CD8-positive, alpha-beta memory T cell (primary cell): ENCODE measurements around the gene CST11. TPM values are rescaled to one million over a fixed set of nuclear protein-coding genes. Genes with fewer than 3 reads are reported as not detected.

Experiments
- CTCF ChIA-PET: fragments of 350-600 bp; sonication (Branson Sonifier 250); formaldehyde crosslinking; loops from one replicate; lab custom pipeline; 2021; ENCODE audit warnings: antibody characterized with exemption; lab: Charles Lee
- POLR2A ChIA-PET: fragments of 350-600 bp; sonication (Branson Sonifier 250); formaldehyde crosslinking; loops from one replicate; lab custom pipeline; 2021; ENCODE audit warnings: antibody characterized with exemption; lab: Charles Lee
- DNase-seq, 5 donors: peaks; one replicate each; pipeline versions ENCODE4 v3.0.0 to v3.0.0-alpha.2; 2020 to 2022; ENCODE audit warnings: mixed read lengths in 1 of 5
- H3K27ac ChIP-seq: one replicate; pipeline ENCODE4 v1.7.0; 2013; ENCODE audit warnings: low read depth, mild to moderate bottlenecking, low read length, moderate library complexity
- H3K27me3 ChIP-seq: 2 replicates; pipeline ENCODE4 v1.7.0; 2013; ENCODE audit warnings: low read length, mild to moderate bottlenecking; ENCODE audit not compliant: insufficient read depth, poor library complexity, severe bottlenecking
- H3K36me3 ChIP-seq: 2 replicates; pipeline ENCODE4 v1.7.0; 2013; ENCODE audit warnings: mild to moderate bottlenecking, low read length, moderate library complexity; ENCODE audit not compliant: insufficient read depth
- H3K4me1 ChIP-seq: 2 replicates; pipeline ENCODE4 v1.7.0; 2013; ENCODE audit warnings: mild to moderate bottlenecking, low read length, moderate library complexity; ENCODE audit not compliant: insufficient read depth
- H3K4me3 ChIP-seq: 2 replicates; pipeline ENCODE4 v1.7.0; 2013; ENCODE audit warnings: mild to moderate bottlenecking, low read length
- H3K9me3 ChIP-seq: 2 replicates; pipeline ENCODE4 v1.7.0; 2013; ENCODE audit warnings: mild to moderate bottlenecking, low read length
- H3K27ac Mint-ChIP-seq, 8 donors: one replicate each; pipeline ENCODE4 v1.8.0; 2020 to 2021; ENCODE audit warnings: mixed read lengths in 8 of 8, mild to moderate bottlenecking in 6 of 8, inconsistent platforms in 3 of 8, moderate library complexity in 3 of 8
- H3K27me3 Mint-ChIP-seq, 2 donors: one replicate each; pipeline ENCODE4 v1.8.0; 2020 to 2021; ENCODE audit warnings: mixed read lengths in 2 of 2, mild to moderate bottlenecking in 1 of 2, moderate library complexity in 1 of 2
- H3K36me3 Mint-ChIP-seq, 3 donors: one replicate each; pipeline ENCODE4 v1.8.0; 2020 to 2021; ENCODE audit warnings: mixed read lengths in 3 of 3, inconsistent platforms in 1 of 3, mild to moderate bottlenecking in 1 of 3
- H3K4me1 Mint-ChIP-seq, 3 donors: one replicate each; pipeline ENCODE4 v1.8.0; 2020 to 2021; ENCODE audit warnings: mixed read lengths in 3 of 3, inconsistent platforms in 1 of 3, mild to moderate bottlenecking in 1 of 3
- H3K4me3 Mint-ChIP-seq, 7 donors: one replicate each; pipeline ENCODE4 v1.8.0; 2020 to 2021; ENCODE audit warnings: mixed read lengths in 7 of 7, mild to moderate bottlenecking in 6 of 7, moderate library complexity in 4 of 7, inconsistent platforms in 2 of 7
- H3K9me3 Mint-ChIP-seq, 5 donors: one replicate each; pipeline ENCODE4 v1.8.0; 2020 to 2022; ENCODE audit warnings: mixed read lengths in 5 of 5, mild to moderate bottlenecking in 3 of 5, moderate library complexity in 2 of 5, inconsistent platforms in 1 of 5
- polyA plus RNA-seq: library from polyadenylated mRNA; unstranded; fragments of 300-500 nt; fragmentation: Illumina TruSeq; gene quantifications from one replicate; pipeline ENCODE4 v1.2.3, GENCODE V29; 2021
- total RNA-seq, 2 experiments: library from RNA; stranded (reverse); gene quantifications; one replicate each; pipeline ENCODE4 v1.2.3, GENCODE V29; 2021

CST11 gene, protein sequence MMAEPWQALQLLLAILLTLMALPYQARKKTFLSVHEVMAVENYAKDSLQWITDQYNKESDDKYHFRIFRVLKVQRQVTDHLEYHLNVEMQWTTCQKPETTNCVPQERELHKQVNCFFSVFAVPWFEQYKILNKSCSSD
- not detected for total RNA-seq
- polyA plus RNA-seq, result not detected

DNA sequence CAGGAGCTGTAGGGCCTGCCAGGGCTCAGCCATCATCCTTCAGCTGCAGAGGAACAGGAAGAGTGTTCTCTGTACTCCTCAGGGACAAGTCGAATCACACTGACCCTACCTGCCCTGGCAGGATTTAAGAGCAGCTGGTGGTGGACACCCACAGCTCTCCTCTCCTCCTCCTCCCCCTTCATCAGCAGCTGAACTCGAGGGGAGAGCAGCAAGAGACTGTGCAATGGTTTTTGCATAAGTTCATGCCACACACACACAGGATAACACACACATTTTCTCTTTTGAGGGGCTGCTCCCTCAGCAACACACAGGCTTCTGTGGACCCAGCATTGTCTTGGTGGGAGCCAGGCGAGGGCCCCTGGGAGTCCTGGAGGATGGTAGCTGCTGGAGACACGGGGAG, at the start of gene CST11:
Gene CST11 (minus strand): TSS at position 101 of the 400 bp plus-strand sequence. CDS start 65 bp downstream, at position 36.
- Histone ChIP-seq H3K4me1 (peaks cover 19% of the 10 kb centered on the region), H3K27me3 (no peaks in the 10 kb centered on the region), H3K9me3 (no peaks in the 10 kb centered on the region), H3K27ac (no peak within 1 kb of the TSS), H3K4me3 (no peak within 1 kb of the TSS), H3K36me3 (no peaks in the 10 kb centered on the region)
- H3K27me3 Mint-ChIP-seq, result peaks cover 0 to 2% of the 10 kb centered on the region in 2 donors
- no peak within 1 kb of the TSS for H3K4me3 Mint-ChIP-seq
- POLR2A ChIA-PET, result no interaction called here
- CTCF ChIA-PET, result interaction anchor here (1.4 kb wide), 1 partner anchor 10 kb away, joined by 4 read pairs; no protein-coding TSS in a partner anchor
- H3K27ac Mint-ChIP-seq, result peak within 1 kb of the TSS in 1 of 8 donors; percentile 77
- H3K9me3 Mint-ChIP-seq, result no peaks in the 10 kb centered on the region
- DNase-seq, result no peak
- H3K36me3 Mint-ChIP-seq, result no peaks in the 10 kb centered on the region
- peaks cover 29 to 36% (median 31%) of the 10 kb centered on the region in 3 donors for H3K4me1 Mint-ChIP-seq

DNA sequence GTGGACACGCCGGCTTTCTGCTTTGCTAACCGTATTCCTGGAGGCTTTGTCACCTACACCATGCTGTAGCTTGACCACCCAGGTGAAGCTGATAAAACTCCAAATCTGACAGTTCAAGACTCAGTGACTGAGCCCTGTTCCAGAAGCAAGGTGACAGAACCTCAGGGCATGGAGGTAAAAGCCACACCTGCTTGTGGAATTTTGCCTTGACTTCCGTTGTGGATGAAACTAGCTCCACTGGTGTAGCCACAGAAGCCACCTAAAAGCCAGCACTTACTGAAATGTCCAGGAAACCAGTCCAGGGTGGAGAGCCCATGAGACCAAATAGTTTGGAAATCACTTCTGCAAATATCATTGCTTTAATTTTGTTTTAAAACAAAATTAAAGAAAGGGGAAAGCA, 49.2 kb upstream of the CST11 start:
- ChIA-PET CTCF (no interaction called here), POLR2A (no interaction called here)
- H3K27me3 ChIP-seq, result no peaks in the 10 kb centered on the region
- Mint-ChIP-seq H3K9me3 (peaks cover 0 to 4% (median under 1%) of the 10 kb centered on the region in 5 donors), H3K27me3 (peaks cover 4 to 19% of the 10 kb centered on the region in 2 donors), H3K36me3 (no peaks in the 10 kb centered on the region), H3K27ac (no peak overlapping the region), H3K4me1 (no peaks in the 10 kb centered on the region), H3K4me3 (no peak overlapping the region)
- no peaks in the 10 kb centered on the region for H3K36me3 ChIP-seq
- no peaks in the 10 kb centered on the region for H3K9me3 ChIP-seq
- no peak overlapping the region for H3K27ac ChIP-seq
- no peak for DNase-seq
- H3K4me3 ChIP-seq, result no peak overlapping the region
- H3K4me1 ChIP-seq, result no peaks in the 10 kb centered on the region

DNA sequence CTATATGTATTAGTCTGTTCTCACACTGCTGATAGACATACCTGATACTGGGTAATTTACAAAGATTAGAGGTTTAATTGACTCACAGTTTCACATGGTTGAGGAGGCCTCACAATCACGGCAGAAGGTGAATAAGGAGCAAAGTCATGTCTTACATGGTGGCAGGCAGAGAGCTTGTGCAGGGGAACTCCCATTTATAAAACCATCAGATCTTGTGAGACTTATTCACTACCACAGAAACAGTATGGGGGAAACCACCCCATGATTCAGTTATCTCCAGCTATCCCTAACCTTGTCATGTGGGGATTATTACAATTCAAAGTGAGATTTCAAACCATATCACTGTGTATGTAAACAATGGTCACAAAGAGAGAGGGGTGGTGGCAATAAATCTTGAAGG, 44.9 kb upstream of the CST11 start:
- no peak overlapping the region for H3K4me3 Mint-ChIP-seq
- H3K27ac Mint-ChIP-seq, result no peak overlapping the region

DNA sequence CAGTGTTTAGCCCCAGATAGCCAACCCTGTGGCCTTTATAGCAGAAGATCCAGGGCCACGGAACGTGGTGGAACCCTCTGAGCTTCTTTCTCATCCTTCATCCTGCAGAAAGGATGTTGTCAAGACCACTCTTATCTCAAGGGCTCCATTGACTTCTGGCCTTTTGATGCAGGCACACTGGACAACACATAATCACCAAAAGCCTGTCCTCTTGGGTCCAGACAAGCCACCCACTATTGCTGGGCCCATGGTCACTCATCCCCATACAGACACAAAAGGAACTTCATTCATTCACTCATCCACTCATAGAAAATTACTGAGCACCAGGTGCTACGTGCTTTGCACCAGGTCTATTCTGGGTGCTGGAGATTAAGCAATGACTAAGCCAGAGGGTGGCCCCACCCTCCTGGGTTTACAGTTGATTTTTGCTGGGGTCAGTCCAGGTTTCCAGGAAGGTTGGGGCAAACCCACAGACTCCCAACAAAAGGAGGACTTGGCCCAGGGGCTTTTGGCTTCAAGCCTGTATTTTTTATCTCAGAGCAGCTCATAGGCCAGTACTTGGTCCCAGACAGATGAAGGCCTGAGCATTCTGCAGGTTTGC, 40.6 kb upstream of the CST11 start:
- Histone ChIP-seq H3K27ac (peak overlapping the region; percentile 46), H3K27me3 (no peaks in the 10 kb centered on the region), H3K36me3 (no peaks in the 10 kb centered on the region), H3K4me3 (no peak overlapping the region), H3K4me1 (no peaks in the 10 kb centered on the region), H3K9me3 (no peaks in the 10 kb centered on the region)
- POLR2A ChIA-PET, result no interaction called here
- Mint-ChIP-seq H3K27me3 (peaks cover 0 to 8% of the 10 kb centered on the region in 2 donors), H3K36me3 (no peaks in the 10 kb centered on the region), H3K4me1 (no peaks in the 10 kb centered on the region), H3K9me3 (peaks cover 0 to 12% (median 8%) of the 10 kb centered on the region in 5 donors), H3K4me3 (peak overlapping the region in 1 of 7 donors; percentile 52), H3K27ac (peak overlapping the region in 1 of 8 donors; percentile 24)
- no peak for DNase-seq
- CTCF ChIA-PET, result no interaction called here

More for the DNA sequence above, 44.9 kb upstream of the CST11 start:
- Histone ChIP-seq H3K36me3 (no peaks in the 10 kb centered on the region), H3K9me3 (no peaks in the 10 kb centered on the region), H3K27me3 (no peaks in the 10 kb centered on the region), H3K27ac (no peak overlapping the region), H3K4me3 (no peak overlapping the region), H3K4me1 (no peaks in the 10 kb centered on the region)
- no peaks in the 10 kb centered on the region for H3K4me1 Mint-ChIP-seq
- H3K27me3 Mint-ChIP-seq, result peaks cover 6 to 19% of the 10 kb centered on the region in 2 donors
- ChIA-PET POLR2A (no interaction called here), CTCF (no interaction called here)
- H3K9me3 Mint-ChIP-seq, result peaks cover 0 to 11% (median 8%) of the 10 kb centered on the region in 5 donors
- no peak for DNase-seq
- no peaks in the 10 kb centered on the region for H3K36me3 Mint-ChIP-seq

DNA sequence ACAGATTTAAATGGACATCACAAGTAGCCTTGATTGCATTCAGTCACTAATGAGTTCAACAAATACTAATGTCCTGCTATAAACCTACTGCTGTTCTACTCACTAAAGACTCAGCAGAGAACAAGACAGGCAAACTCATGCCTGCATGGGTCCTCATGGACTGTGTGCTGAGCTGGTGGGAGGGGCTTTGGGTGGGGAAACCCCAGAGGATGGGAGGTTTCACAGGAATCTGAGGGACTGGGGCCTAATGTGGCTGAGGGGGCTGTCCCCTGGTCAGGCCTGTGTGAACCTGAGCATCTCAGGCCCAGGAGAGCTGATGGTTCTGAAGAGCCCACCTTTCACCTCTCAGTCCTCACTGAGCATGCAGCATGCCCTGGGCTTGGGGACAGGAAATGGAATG, 39.6 kb upstream of the CST11 start:
- CTCF ChIA-PET, result no interaction called here
- Mint-ChIP-seq H3K4me3 (no peak overlapping the region), H3K36me3 (no peaks in the 10 kb centered on the region)

DNA sequence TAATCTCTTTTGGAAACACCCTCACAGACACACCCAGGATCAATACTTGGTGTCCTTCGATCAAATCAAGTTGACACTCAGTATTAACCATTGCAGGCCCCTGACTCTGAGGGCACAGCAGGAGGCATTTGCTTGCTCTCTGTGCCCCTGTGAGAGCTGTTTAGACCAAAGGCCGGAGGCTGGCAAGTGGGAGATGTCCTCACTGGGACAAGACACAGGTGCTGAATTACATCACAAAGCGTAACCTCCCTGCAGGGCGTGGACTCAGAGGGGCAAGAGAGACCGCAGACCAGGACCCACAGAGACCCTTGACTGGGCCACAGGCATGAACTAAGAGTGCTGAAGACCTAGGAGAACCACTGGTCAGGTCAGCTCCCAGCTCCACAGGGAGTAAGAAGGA, 38.1 kb upstream of the CST11 start, which contains the start of gene CST8:
Gene CST8 (plus strand): TSS at position 301 of the 400 bp plus-strand sequence. CDS start 551 bp downstream, outside the sequence.
- peak within 1 kb of the TSS in 1 of 8 donors; percentile 18 for H3K27ac Mint-ChIP-seq
- POLR2A ChIA-PET, result no interaction called here
- peaks cover 0 to 3% (median under 1%) of the 10 kb centered on the region in 5 donors for H3K9me3 Mint-ChIP-seq
- no peak within 1 kb of the TSS for H3K4me3 Mint-ChIP-seq
- Histone ChIP-seq H3K36me3 (no peaks in the 10 kb centered on the region), H3K4me3 (no peak within 1 kb of the TSS), H3K27me3 (no peaks in the 10 kb centered on the region), H3K9me3 (no peaks in the 10 kb centered on the region), H3K27ac (no peak within 1 kb of the TSS), H3K4me1 (no peaks in the 10 kb centered on the region)
- no peak for DNase-seq
- H3K36me3 Mint-ChIP-seq, result no peaks in the 10 kb centered on the region
- no peaks in the 10 kb centered on the region for H3K4me1 Mint-ChIP-seq
- H3K27me3 Mint-ChIP-seq, result peaks cover 0 to 1% of the 10 kb centered on the region in 2 donors
- CTCF ChIA-PET, result no interaction called here

More for the DNA sequence above, 39.6 kb upstream of the CST11 start:
- DNase-seq, result no peak
- Histone ChIP-seq H3K9me3 (no peaks in the 10 kb centered on the region), H3K4me3 (no peak overlapping the region), H3K27me3 (no peaks in the 10 kb centered on the region), H3K4me1 (no peaks in the 10 kb centered on the region), H3K27ac (no peak overlapping the region), H3K36me3 (no peaks in the 10 kb centered on the region)
- no peaks in the 10 kb centered on the region for H3K4me1 Mint-ChIP-seq
- H3K27me3 Mint-ChIP-seq, result peaks cover 0 to 6% of the 10 kb centered on the region in 2 donors
- H3K27ac Mint-ChIP-seq, result no peak overlapping the region
- peaks cover 0 to 12% (median 8%) of the 10 kb centered on the region in 5 donors for H3K9me3 Mint-ChIP-seq
- POLR2A ChIA-PET, result no interaction called here

DNA sequence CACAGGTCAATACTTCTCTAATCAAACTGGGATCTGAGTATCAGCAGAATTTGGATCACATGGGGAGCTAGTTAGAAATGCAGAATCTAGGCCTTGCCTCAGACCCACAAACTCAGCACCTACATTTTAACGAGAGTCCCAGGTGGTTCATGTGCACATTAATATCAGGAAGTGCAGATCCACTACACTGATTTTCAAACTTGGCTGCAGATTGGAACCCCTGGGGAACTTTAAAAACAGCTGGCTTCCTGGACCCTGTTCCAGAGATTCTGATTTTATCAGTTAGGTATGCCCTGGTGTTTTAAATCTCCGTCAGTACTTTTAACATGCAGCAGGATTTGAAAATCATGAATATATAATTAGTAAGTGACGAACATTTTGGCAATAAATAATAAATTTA, 36.3 kb upstream of the CST11 start:
- Mint-ChIP-seq H3K27me3 (peaks cover 0 to 1% of the 10 kb centered on the region in 2 donors), H3K4me1 (no peaks in the 10 kb centered on the region), H3K36me3 (peaks cover 0 to 2% (median 0%) of the 10 kb centered on the region in 3 donors), H3K4me3 (no peak overlapping the region), H3K27ac (no peak overlapping the region), H3K9me3 (peaks cover 0 to 2% (median 0%) of the 10 kb centered on the region in 5 donors)
- ChIA-PET CTCF (no interaction called here), POLR2A (no interaction called here)
- no peaks in the 10 kb centered on the region for H3K4me1 ChIP-seq
- no peaks in the 10 kb centered on the region for H3K36me3 ChIP-seq
- H3K4me3 ChIP-seq, result no peak overlapping the region
- H3K27ac ChIP-seq, result no peak overlapping the region
- H3K27me3 ChIP-seq, result no peaks in the 10 kb centered on the region
- no peak for DNase-seq
- no peaks in the 10 kb centered on the region for H3K9me3 ChIP-seq

DNA sequence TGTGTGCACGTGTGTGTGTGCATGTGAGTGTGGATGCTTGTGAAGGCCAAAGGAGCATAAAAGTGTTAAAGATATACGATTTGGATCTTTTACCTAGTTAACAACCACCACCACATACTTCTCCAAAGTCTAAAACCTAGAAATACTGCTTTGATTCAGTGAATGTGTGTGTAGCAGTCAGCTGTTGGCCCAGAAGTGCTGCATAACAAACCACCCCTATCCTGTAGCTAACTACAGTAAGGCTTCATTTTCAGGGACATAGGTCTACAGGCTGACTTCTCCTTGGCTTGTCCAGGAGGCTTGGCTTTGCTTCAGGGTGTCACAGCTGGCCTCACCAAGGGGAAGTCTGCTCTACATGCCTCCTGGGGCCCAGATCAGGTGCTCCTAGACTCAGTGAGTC, 35.8 kb upstream of the CST11 start:
- POLR2A ChIA-PET, result no interaction called here
- H3K4me3 Mint-ChIP-seq, result no peak overlapping the region
- CTCF ChIA-PET, result no interaction called here
- peaks cover 0 to 2% (median 0%) of the 10 kb centered on the region in 5 donors for H3K9me3 Mint-ChIP-seq
- peaks cover 0 to 2% (median 0%) of the 10 kb centered on the region in 3 donors for H3K36me3 Mint-ChIP-seq
- no peaks in the 10 kb centered on the region for H3K9me3 ChIP-seq
- H3K27me3 ChIP-seq, result no peaks in the 10 kb centered on the region
- no peaks in the 10 kb centered on the region for H3K4me1 Mint-ChIP-seq
- H3K27ac Mint-ChIP-seq, result no peak overlapping the region
- H3K4me3 ChIP-seq, result no peak overlapping the region
- no peak for DNase-seq
- peaks cover 0 to 1% of the 10 kb centered on the region in 2 donors for H3K27me3 Mint-ChIP-seq
- H3K27ac ChIP-seq, result no peak overlapping the region
- no peaks in the 10 kb centered on the region for H3K4me1 ChIP-seq
- H3K36me3 ChIP-seq, result no peaks in the 10 kb centered on the region
